K562 (cell line): ENCODE measurements around the gene KIF1A. TPM values are rescaled to one million over a fixed set of nuclear protein-coding genes. Genes with fewer than 3 reads are reported as not detected.

Source experiments
- ATAC-seq: fragments of 200-7000 bp; cut with Tn5 transposase; 3 replicates; pipeline ENCODE4 v1.9.1; 2020; ENCODE audit warnings: moderate library complexity
- BruUV-seq: library from RNA; stranded (reverse); fragments of 400-500 nt; replicated peaks from 2 replicates; lab custom pipeline; 2021; lab: Mats Ljungman, UMichigan
- CTCF ChIA-PET: fragments of 300-600 bp; formaldehyde crosslinking; extraction: SDS; loops from one replicate; lab custom pipeline; 2021; ENCODE audit warnings: low intra/inter-chr PET ratio; lab: Yijun Ruan, JAX
- POLR2A ChIA-PET: fragments of 300-600, 350-650 bp; sonication (Branson Sonifier 250); formaldehyde crosslinking; extraction: SDS; loops from one replicate; lab custom pipeline; 2021; ENCODE audit warnings: antibody characterized with exemption, inconsistent platforms; lab: Yijun Ruan, JAX
- DNase-seq, 4 experiments: peaks; one replicate each; pipeline versions ENCODE4 v3.0.0 to v3.0.0-alpha.2; 2011 to 2018; ENCODE audit warnings: low spot score in 3 of 4, mixed read lengths in 3 of 4; ENCODE audit errors: extremely low read depth in 1 of 4
- FAIRE-seq: peaks from 2 replicates; lab custom pipeline; 2011; peaks lifted over from hg19 to GRCh38; lab: Jason Lieb, UNC
- H2AFZ ChIP-seq: 2 replicates; pipeline ENCODE4 v1.6.0; 2011; ENCODE audit warnings: low read depth, low read length, control low read depth, inconsistent platforms
- H3K27ac ChIP-seq: fragments of 200-600 bp; 3 replicates; pipeline ENCODE4 v1.8.0; 2011; ENCODE audit warnings: low read depth, mild to moderate bottlenecking, control low read depth, inconsistent platforms, low read length, moderate library complexity, mixed read lengths; ENCODE audit errors: extremely low read depth
- H3K27me3 ChIP-seq, 2 experiments: fragments of 300-600 bp in 1 of 2; 2 replicates in 1 of 2; 3 replicates in 1 of 2; pipeline versions ENCODE4 v1.6.0 to v1.8.0; 2011; ENCODE audit warnings: inconsistent platforms in 2 of 2, low read length in 2 of 2, mild to moderate bottlenecking in 1 of 2, mixed read lengths in 1 of 2, moderate library complexity in 1 of 2; ENCODE audit not compliant: control insufficient read depth in 2 of 2, insufficient read depth in 2 of 2
- H3K36me3 ChIP-seq: fragments of 300-600 bp; 3 replicates; pipeline ENCODE4 v1.8.0; 2011; ENCODE audit warnings: mild to moderate bottlenecking, low read length, inconsistent platforms; ENCODE audit not compliant: control insufficient read depth, insufficient read depth
- H3K4me1 ChIP-seq, 2 experiments: fragments of 200-600 bp in 1 of 2; replicated peaks in 1 of 2; 2 replicates in 1 of 2; 3 replicates in 1 of 2; pipeline versions ENCODE4 v1.5.1 to v1.8.0; 2011; ENCODE audit warnings: inconsistent platforms in 2 of 2, low read length in 2 of 2, mild to moderate bottlenecking in 1 of 2, mixed read lengths in 1 of 2, moderate library complexity in 1 of 2; ENCODE audit not compliant: control insufficient read depth in 2 of 2, insufficient read depth in 2 of 2
- H3K4me2 ChIP-seq: 2 replicates; pipeline ENCODE4 v1.6.1; 2011; ENCODE audit warnings: low read length, control low read depth, inconsistent platforms, mixed read lengths; ENCODE audit not compliant: insufficient read depth
- H3K4me3 ChIP-seq: fragments of 200-600 bp; sonication (generic), shearing (Covaris generic); 2 replicates; pipeline ENCODE4 v1.5.1; 2016; ENCODE audit warnings: control low read depth, inconsistent platforms
- H3K79me2 ChIP-seq: fragments of 200-600 bp; 3 replicates; pipeline ENCODE4 v1.8.0; 2011; ENCODE audit warnings: low read length, inconsistent platforms; ENCODE audit not compliant: control insufficient read depth, insufficient read depth
- H3K9ac ChIP-seq, 2 experiments: 2 replicates each; pipeline versions ENCODE4 v1.6.0 to v1.6.1; 2011; ENCODE audit warnings: low read depth in 2 of 2, low read length in 2 of 2, control low read depth in 1 of 2, inconsistent platforms in 1 of 2, mild to moderate bottlenecking in 1 of 2, mixed read lengths in 1 of 2; ENCODE audit not compliant: insufficient read depth in 1 of 2
- H3K9me1 ChIP-seq: one replicate; pipeline ENCODE4 v1.6.0; 2011; ENCODE audit warnings: inconsistent platforms, mild to moderate bottlenecking, low read length, moderate library complexity; ENCODE audit not compliant: control insufficient read depth, insufficient read depth
- H3K9me3 ChIP-seq: replicated peaks from 2 replicates; pipeline ENCODE4 v1.5.1; 2011; ENCODE audit warnings: low read depth, low read length, inconsistent platforms; ENCODE audit not compliant: control insufficient read depth, insufficient read depth
- H4K20me1 ChIP-seq: replicated peaks from 2 replicates; pipeline ENCODE4 v1.6.1; 2011; ENCODE audit warnings: low read length, inconsistent platforms, mixed read lengths; ENCODE audit not compliant: control insufficient read depth, insufficient read depth
- AFF1 ChIP-seq, 2 experiments: fragments of 450-650 bp; IDR thresholded peaks; 2 replicates each; pipeline ENCODE4 v1.6.1; 2018; ENCODE audit warnings: mild to moderate bottlenecking in 2 of 2, low read depth in 1 of 2; ENCODE audit not compliant: partially characterized antibody in 2 of 2
- ARHGAP35 ChIP-seq: fragments of 450-650 bp; IDR thresholded peaks from 2 replicates; pipeline ENCODE4 v1.6.1; 2018; ENCODE audit not compliant: partially characterized antibody
- FOXK1 ChIP-seq: sonication (generic); formaldehyde crosslinking; IDR thresholded peaks from 2 replicates; pipeline ENCODE4 v1.8.0; 2022; ENCODE audit warnings: missing genetic modification reagents, mild to moderate bottlenecking, borderline replicate concordance
- FOXK2 ChIP-seq, 2 experiments: fragments of 450-650 bp; IDR thresholded peaks in 1 of 2; conservative IDR thresholded peaks in 1 of 2; 2 replicates each; pipeline ENCODE4 v1.6.1; 2016; ENCODE audit warnings: low read depth in 2 of 2, mild to moderate bottlenecking in 1 of 2
- HNRNPLL ChIP-seq: fragments of 200-400 bp; formaldehyde crosslinking; IDR thresholded peaks from 2 replicates; pipeline ENCODE4 v1.6.1; 2017; ENCODE audit warnings: low read length, low read depth, mild to moderate bottlenecking; ENCODE audit not compliant: poor library complexity, severe bottlenecking
- KHSRP ChIP-seq: fragments of 450-650 bp; IDR thresholded peaks from 2 replicates; pipeline ENCODE4 v1.6.1; 2017
- NFATC3 ChIP-seq: fragments of 450-650 bp; IDR thresholded peaks from 2 replicates; pipeline ENCODE4 v1.6.1; 2017; ENCODE audit warnings: mild to moderate bottlenecking
- NR4A1 ChIP-seq, 2 experiments: fragments of 250-450 bp in 1 of 2; fragments of 450-650 bp in 1 of 2; sonication (Bioruptor Pico) in 1 of 2; IDR thresholded peaks; 2 replicates each; pipeline versions ENCODE4 v1.4.0 to v1.6.1; 2016 to 2020; ENCODE audit warnings: mild to moderate bottlenecking in 2 of 2, missing compliant biosample characterization in 1 of 2, missing genetic modification characterization in 1 of 2, moderate library complexity in 1 of 2
- SAFB ChIP-seq: fragments of 200-400 bp; formaldehyde crosslinking; IDR thresholded peaks from 2 replicates; pipeline ENCODE4 v1.6.1; 2017; ENCODE audit warnings: low read depth, low read length, borderline replicate concordance
- SFPQ ChIP-seq: fragments of 200-400 bp; formaldehyde crosslinking; IDR thresholded peaks from 2 replicates; pipeline ENCODE4 v1.6.1; 2017; ENCODE audit warnings: mild to moderate bottlenecking, low read depth, low read length, moderate library complexity
- SMARCA4 ChIP-seq: fragments of 450-650 bp; IDR thresholded peaks from 2 replicates; pipeline ENCODE4 v1.6.1; 2016
- TEAD2 ChIP-seq: fragments of 450-650 bp; IDR thresholded peaks from 2 replicates; pipeline ENCODE4 v1.6.1; 2016; ENCODE audit warnings: missing genetic modification characterization, control low read depth, missing compliant biosample characterization
- ZBTB17 ChIP-seq: fragments of 450-650 bp; formaldehyde crosslinking; IDR thresholded peaks from 2 replicates; pipeline ENCODE4 v1.4.0; 2020; ENCODE audit warnings: mild to moderate bottlenecking
- ZFP36 ChIP-seq: fragments of 150-350 bp; IDR thresholded peaks from 2 replicates; pipeline ENCODE4 v1.6.1; 2018; ENCODE audit warnings: low read length, low read depth; ENCODE audit not compliant: partially characterized antibody
- ZNF76 ChIP-seq: fragments of 250-450 bp; sonication (Bioruptor Pico); IDR thresholded peaks from 2 replicates; pipeline ENCODE4 v1.4.0; 2020; ENCODE audit warnings: mild to moderate bottlenecking, moderate library complexity, borderline replicate concordance
- ZNF780A ChIP-seq: fragments of 250-450 bp; sonication (Bioruptor Pico); IDR thresholded peaks from 2 replicates; pipeline ENCODE4 v1.5.0; 2021; ENCODE audit warnings: mild to moderate bottlenecking
- WGBS: fragments of 100-300 bp; shearing (Covaris generic); methylation state at CpG from one replicate; pipeline ENCODE4 v1.1.6; 2016; ENCODE audit warnings: low coverage, mixed read lengths; ENCODE audit not compliant: insufficient coverage; ENCODE audit errors: missing lambda C conversion rate; 5-methylcytosine and 5-hydroxymethylcytosine counted together
- in situ Hi-C: fragments of 300-500 bp; cut with MboI; formaldehyde crosslinking; loops from 4 replicates; pipeline ENCODE4 v1.15.0; 2018; ENCODE audit warnings: inconsistent platforms, mixed read lengths
- intact Hi-C: fragments of 100-400 bp; cut with micrococcal nuclease; formaldehyde crosslinking; loops from 2 replicates; pipeline ENCODE4 v1.14.2; 2022
- polyA plus RNA-seq, 8 experiments: library from polyadenylated mRNA; depleted of rRNA in 4 of 8; stranded (reverse) in 5 of 8; unstranded in 3 of 8; fragments of >200 nt; fragmentation: Nextera tagmentation in 2 of 8; fragmentation: Illumina TruSeq in 1 of 8; extraction: Ambion mirVana in 2 of 8; extraction: Trizol in 1 of 8; gene quantifications; 2 replicates each; pipeline versions ENCODE4 v1.2.1 to v1.2.3, GENCODE V29; 2011 to 2014; ENCODE audit warnings: inconsistent platforms in 1 of 8, missing spikeins in 1 of 8
- total RNA-seq, 7 experiments: library from RNA; depleted of rRNA in 6 of 7; stranded (reverse); fragments of >200 nt in 6 of 7; fragmentation: Illumina TruSeq in 2 of 7; extraction: Trizol in 2 of 7; gene quantifications; 2 replicates each; pipeline versions ENCODE4 v1.2.1 to v1.2.3, GENCODE V29; 2011 to 2021; ENCODE audit warnings: low replicate concordance in 1 of 7

KIF1A gene
- total and polyA plus RNA-seq, 9 of the 15 experiments (the other 6 are each of a cell fraction or from before 2014, with no cell fraction given) = 0.07 to 1.4 (median 0.45) TPM; not detected in 2

DNA sequence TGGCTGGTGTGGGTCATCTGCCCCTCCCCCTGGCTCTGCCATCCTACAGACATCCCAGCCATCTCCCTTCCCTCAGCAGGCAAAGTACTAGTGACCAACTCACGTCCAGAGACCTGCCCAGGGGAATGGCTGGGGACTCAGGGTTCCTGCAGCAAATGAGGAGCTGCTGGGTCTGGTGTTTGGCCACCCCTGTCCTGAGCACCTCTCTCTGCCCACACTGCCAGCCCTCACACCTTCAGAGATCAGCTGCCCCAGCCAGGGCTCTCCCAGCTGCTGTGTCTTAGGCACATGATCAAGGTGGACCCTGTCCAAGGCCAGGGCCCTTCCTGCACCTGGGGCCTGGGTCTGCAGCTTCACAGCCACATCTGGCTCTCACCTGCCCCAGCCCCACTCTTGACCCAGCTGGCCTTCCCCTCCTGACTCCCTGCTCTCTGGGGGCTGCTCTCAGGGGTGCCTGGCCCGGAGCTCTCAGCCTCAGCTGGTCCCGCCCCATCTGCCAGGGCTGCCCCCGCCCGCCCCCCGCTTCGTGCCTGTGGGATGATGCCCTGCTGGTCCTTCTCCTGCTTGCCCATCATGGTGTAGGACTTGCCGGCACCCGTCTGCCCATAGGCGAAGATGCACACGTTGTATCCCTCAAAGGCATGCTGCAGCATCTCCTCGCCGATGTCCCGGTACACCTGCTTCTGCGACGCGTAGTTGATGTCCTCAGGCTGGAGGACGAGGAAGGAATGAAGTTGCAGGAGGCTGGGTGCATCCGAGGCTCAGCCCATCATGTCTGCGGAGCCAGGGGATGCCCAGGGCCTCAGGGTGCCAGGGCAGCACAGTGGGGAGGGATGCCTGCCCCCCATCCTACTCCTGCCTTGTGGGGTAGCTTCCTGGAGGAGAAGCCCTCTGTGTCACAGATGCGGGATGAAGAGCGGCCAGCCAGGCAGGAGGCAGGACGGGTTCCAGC lies 32.2 kb downstream of the KIF1A start:
- Histone ChIP-seq H3K36me3 (no peaks in the 10 kb centered on the region), H3K9me1 (no peaks in the 10 kb centered on the region), H3K27me3 (peaks cover 0 to 11% of the 10 kb centered on the region in 2 experiments; a peak in 2 of 5 replicates), H3K79me2 (no peaks in the 10 kb centered on the region), H3K4me2 (no peak overlapping the region), H3K9me3 (no peaks in the 10 kb centered on the region), H4K20me1 (no peaks in the 10 kb centered on the region), H3K27ac (no peak overlapping the region), H3K4me3 (no peak overlapping the region), H2AFZ (no peak overlapping the region), H3K9ac (no peak overlapping the region), H3K4me1 (peaks cover 0 to 11% of the 10 kb centered on the region in 2 experiments; a peak in 1 of 5 replicates)
- CTCF ChIA-PET = no interaction called here
- in situ Hi-C loops = no loop called here
- no peak for DNase-seq
- intact Hi-C loops = no loop called here
- no TSS peak for BruUV-seq
- ATAC-seq = no peak
- no peak for FAIRE-seq
- WGBS = 17% methylated on average over 12 of the region's 23 CpGs
- POLR2A ChIA-PET = interaction anchor here (0.7 kb wide), 1 partner anchor 11 kb away, joined by 3 read pairs; no protein-coding TSS in a partner anchor
- no peak for TF ChIP-seq ZFP36
- TF ChIP-seq HNRNPLL = no peak
- no peak for TF ChIP-seq SFPQ
- no peak for TF ChIP-seq NR4A1 (CRISPR knock-in tag; IDR thresholded peaks at IDR 0.05)
- TF ChIP-seq NR4A1 (tag; IDR thresholded peaks at IDR 0.05) = no peak
- TF ChIP-seq ZNF780A (CRISPR knock-in tag) = no peak
- TF ChIP-seq ZNF76 (CRISPR knock-in tag) = no peak
- TF ChIP-seq ZBTB17 (CRISPR knock-in tag) = no peak
- no peak for TF ChIP-seq SMARCA4
- TF ChIP-seq SAFB = no peak
- TF ChIP-seq TEAD2 = no peak
- no peak for TF ChIP-seq KHSRP
- no peak for TF ChIP-seq AFF1 (IDR thresholded peaks at IDR 0.05; ENCODE audit: low read depth in 1 of 2, partially characterized antibody in 2 of 2)
- TF ChIP-seq NFATC3 = no peak
- TF ChIP-seq FOXK2 (conservative IDR thresholded peaks at IDR 0.05 in 1 of 2, IDR thresholded peaks at IDR 0.05 in 1 of 2; ENCODE audit: low read depth in 2 of 2) = no peak
- TF ChIP-seq ARHGAP35 = no peak
- TF ChIP-seq FOXK1 (CRISPR knock-in tag) = no peak
